ENCODE measurements around the gene TMEM163.

TMEM163 gene

GRCh38 chr2:134537702-134538101 lies 181.1 kb downstream of the TMEM163 start:
- no peak overlapping the region for H3K4me3 ChIP-seq (ENCODE audit: low read depth, low read length, poor library complexity, severe bottlenecking)
- H3K9ac ChIP-seq (ENCODE audit: low read length) = no peak overlapping the region
- no peaks in the 10 kb centered on the region for H3K9me3 ChIP-seq (ENCODE audit: low read length)
- no peak overlapping the region for H2AFZ ChIP-seq (ENCODE audit: low read length)
- H3K4me2 ChIP-seq (ENCODE audit: low read length) = no peak overlapping the region
- no peaks in the 10 kb centered on the region for H4K20me1 ChIP-seq (ENCODE audit: insufficient read depth, low read length)
- H3K36me3 ChIP-seq (ENCODE audit: insufficient read depth, low read length) = no peaks in the 10 kb centered on the region
- no peak overlapping the region for H3K27ac ChIP-seq (ENCODE audit: low read depth, low read length, poor library complexity, severe bottlenecking)
- no peaks in the 10 kb centered on the region for H3F3A ChIP-seq (ENCODE audit: insufficient read depth, low read length)
- no peak for TF ChIP-seq EZH2 (IDR thresholded peaks at IDR 0.05; ENCODE audit: borderline replicate concordance, low read length)
- TF ChIP-seq, protein P1, sequence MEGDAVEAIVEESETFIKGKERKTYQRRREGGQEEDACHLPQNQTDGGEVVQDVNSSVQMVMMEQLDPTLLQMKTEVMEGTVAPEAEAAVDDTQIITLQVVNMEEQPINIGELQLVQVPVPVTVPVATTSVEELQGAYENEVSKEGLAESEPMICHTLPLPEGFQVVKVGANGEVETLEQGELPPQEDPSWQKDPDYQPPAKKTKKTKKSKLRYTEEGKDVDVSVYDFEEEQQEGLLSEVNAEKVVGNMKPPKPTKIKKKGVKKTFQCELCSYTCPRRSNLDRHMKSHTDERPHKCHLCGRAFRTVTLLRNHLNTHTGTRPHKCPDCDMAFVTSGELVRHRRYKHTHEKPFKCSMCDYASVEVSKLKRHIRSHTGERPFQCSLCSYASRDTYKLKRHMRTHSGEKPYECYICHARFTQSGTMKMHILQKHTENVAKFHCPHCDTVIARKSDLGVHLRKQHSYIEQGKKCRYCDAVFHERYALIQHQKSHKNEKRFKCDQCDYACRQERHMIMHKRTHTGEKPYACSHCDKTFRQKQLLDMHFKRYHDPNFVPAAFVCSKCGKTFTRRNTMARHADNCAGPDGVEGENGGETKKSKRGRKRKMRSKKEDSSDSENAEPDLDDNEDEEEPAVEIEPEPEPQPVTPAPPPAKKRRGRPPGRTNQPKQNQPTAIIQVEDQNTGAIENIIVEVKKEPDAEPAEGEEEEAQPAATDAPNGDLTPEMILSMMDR (IDR thresholded peaks at IDR 0.05; ENCODE audit: low read length) = no peak
- H3K9me2 ChIP-seq (ENCODE audit: low read depth, low read length) = no peaks in the 10 kb centered on the region
- no peaks in the 10 kb centered on the region for H3K79me2 ChIP-seq (ENCODE audit: insufficient read depth, low read length)
- H3K27me3 ChIP-seq (ENCODE audit: insufficient read depth, low read length) = no peaks in the 10 kb centered on the region
- H3K4me1 ChIP-seq (ENCODE audit: insufficient read depth, low read length, severe bottlenecking) = no peaks in the 10 kb centered on the region

- no peaks in the 10 kb centered on the region for H3K79me2 ChIP-seq (ENCODE audit: insufficient read depth, low read length)
- H3K9ac ChIP-seq (ENCODE audit: low read length) = no peak overlapping the region
- H3K4me1 ChIP-seq (ENCODE audit: insufficient read depth, low read length, severe bottlenecking) = no peaks in the 10 kb centered on the region
- H4K20me1 ChIP-seq (ENCODE audit: insufficient read depth, low read length) = no peaks in the 10 kb centered on the region
- no peaks in the 10 kb centered on the region for H3K36me3 ChIP-seq (ENCODE audit: insufficient read depth, low read length)
- TF ChIP-seq, protein P1 (IDR thresholded peaks at IDR 0.05; ENCODE audit: low read length) = no peak
- no peak for TF ChIP-seq EZH2 (IDR thresholded peaks at IDR 0.05; ENCODE audit: borderline replicate concordance, low read length)
- H3K27me3 ChIP-seq (ENCODE audit: insufficient read depth, low read length) = no peaks in the 10 kb centered on the region
- no peaks in the 10 kb centered on the region for H3F3A ChIP-seq (ENCODE audit: insufficient read depth, low read length)
- H3K4me2 ChIP-seq (ENCODE audit: low read length) = no peak overlapping the region
- no peaks in the 10 kb centered on the region for H3K9me3 ChIP-seq (ENCODE audit: low read length)
- no peak overlapping the region for H3K27ac ChIP-seq (ENCODE audit: low read depth, low read length, poor library complexity, severe bottlenecking)
- H3K4me3 ChIP-seq (ENCODE audit: low read depth, low read length, poor library complexity, severe bottlenecking) = no peak overlapping the region
- H3K9me2 ChIP-seq (ENCODE audit: low read depth, low read length) = no peaks in the 10 kb centered on the region
- H2AFZ ChIP-seq (ENCODE audit: low read length) = no peak overlapping the region
These were observed 181.7 kb downstream of the TMEM163 start for GRCh38 chr2:134537121-134537520.

- H3K9ac ChIP-seq (ENCODE audit: low read length) = no peak overlapping the region
- no peak overlapping the region for H2AFZ ChIP-seq (ENCODE audit: low read length)
- H3K4me1 ChIP-seq (ENCODE audit: insufficient read depth, low read length, severe bottlenecking) = no peaks in the 10 kb centered on the region
- H3K4me3 ChIP-seq (ENCODE audit: low read depth, low read length, poor library complexity, severe bottlenecking) = no peak overlapping the region
- H3K79me2 ChIP-seq (ENCODE audit: insufficient read depth, low read length) = no peaks in the 10 kb centered on the region
- H4K20me1 ChIP-seq (ENCODE audit: insufficient read depth, low read length) = no peaks in the 10 kb centered on the region
- H3F3A ChIP-seq (ENCODE audit: insufficient read depth, low read length) = no peaks in the 10 kb centered on the region
- H3K9me2 ChIP-seq (ENCODE audit: low read depth, low read length) = no peaks in the 10 kb centered on the region
- H3K27me3 ChIP-seq (ENCODE audit: insufficient read depth, low read length) = no peaks in the 10 kb centered on the region
- no peaks in the 10 kb centered on the region for H3K9me3 ChIP-seq (ENCODE audit: low read length)
- no peak overlapping the region for H3K4me2 ChIP-seq (ENCODE audit: low read length)
- no peak overlapping the region for H3K27ac ChIP-seq (ENCODE audit: low read depth, low read length, poor library complexity, severe bottlenecking)
- H3K36me3 ChIP-seq (ENCODE audit: insufficient read depth, low read length) = no peaks in the 10 kb centered on the region
- TF ChIP-seq EZH2 (IDR thresholded peaks at IDR 0.05; ENCODE audit: borderline replicate concordance, low read length) = no peak
- TF ChIP-seq, protein P1 (IDR thresholded peaks at IDR 0.05; ENCODE audit: low read length) = no peak
These were observed 182.5 kb downstream of the TMEM163 start for GRCh38 chr2:134536296-134536695.

Measured in OCI-LY1 (cell line).